VCaP (cell line): ENCODE measurements around the gene OLR1.
"Not testable (repeated sequence)": the region's sequence is repeated elsewhere in the genome, so short reads cannot be mapped to it uniquely, and the experiment has no call there.

Experiments used
- H3K27ac ChIP-seq: fragments of 450-650 bp; 2 replicates; pipeline ENCODE4 v1.5.1; 2017
- CTCF ChIP-seq: fragments of 450-650 bp; conservative IDR thresholded peaks from 2 replicates; pipeline ENCODE4 v1.5.1; 2017; ENCODE audit warnings: mild to moderate bottlenecking, moderate library complexity

OLR1 gene

GRCh38 chr12:10171973-10172728 lies at the start of gene OLR1:
TSS of gene OLR1 (minus strand) at chr12:10172132. CDS start at chr12:10172077, 55 bp downstream.
- H3K27ac ChIP-seq, result no peak within 1 kb of the TSS
- no peak for TF ChIP-seq CTCF

DNA sequence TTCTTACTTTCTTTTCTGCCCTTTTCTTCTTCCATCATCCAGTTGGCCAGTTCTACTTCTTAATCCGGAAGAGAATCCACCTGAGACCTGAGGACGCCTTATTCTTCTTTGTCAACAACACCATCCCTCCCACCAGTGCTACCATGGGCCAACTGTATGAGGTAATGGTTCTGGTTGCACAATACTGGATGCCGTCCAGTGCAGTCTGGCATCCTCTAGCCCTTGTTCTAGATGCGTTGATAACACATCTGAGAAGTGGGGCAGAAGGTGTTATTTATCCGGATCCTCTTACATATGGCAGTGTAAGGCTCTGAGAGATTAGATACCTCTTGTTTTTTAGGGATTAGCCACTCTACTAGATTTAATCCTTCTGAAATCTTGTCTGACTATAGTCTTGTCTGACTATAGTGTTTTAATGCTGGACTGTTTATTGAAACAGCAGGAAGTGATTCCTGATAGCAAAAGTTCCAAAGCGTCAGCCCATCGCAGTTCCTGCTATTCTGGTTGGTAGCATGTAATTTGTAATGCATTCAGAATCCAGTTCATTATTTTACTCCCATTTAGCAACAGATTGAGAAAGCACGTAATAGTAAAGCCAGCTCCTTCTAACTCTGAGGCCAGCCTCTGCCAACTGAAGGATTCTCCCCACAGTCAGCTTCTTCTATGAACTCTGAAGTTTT lies 48.6 kb upstream of the OLR1 start:
- peak overlapping the region; percentile 7 for H3K27ac ChIP-seq
- TF ChIP-seq CTCF, result no peak

DNA sequence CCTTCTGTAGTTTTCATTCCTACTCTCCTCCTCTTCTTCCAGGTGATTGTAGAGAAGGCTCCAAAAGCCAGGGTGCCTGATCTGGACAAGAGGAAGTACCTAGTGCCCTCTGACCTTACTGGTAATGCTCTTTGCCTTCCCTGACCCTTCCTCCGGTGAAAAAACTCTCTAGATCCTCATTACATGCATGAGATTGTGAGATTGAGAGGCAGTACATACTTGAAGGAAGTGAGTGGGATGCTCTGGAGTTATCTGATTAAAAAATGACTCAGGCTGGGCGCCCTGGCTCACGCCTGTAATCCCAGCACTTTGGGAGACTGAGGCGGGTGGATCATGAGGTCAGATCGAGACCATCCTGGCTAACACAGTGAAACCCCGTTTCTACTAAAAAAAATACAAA lies 46.1 kb upstream of the OLR1 start:
- no peak for TF ChIP-seq CTCF

DNA sequence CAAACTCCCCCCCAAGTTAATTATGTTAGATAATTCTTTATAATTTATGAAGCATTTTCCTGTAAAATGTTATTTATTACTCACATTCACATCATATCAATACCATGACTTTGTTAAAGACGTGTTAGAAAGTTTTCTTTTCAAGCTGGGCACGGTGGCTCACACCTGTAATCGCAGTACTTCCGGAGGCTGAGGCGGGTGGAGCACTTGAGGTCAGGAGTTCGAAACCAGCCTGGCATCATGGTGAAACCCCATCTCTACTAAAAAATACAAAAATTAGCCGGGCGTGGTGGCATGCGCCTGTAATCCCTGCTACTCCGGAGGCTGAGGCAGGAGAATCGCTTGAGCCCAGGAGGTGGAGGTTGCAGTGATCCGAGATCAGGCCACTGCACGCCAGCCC lies 44.0 kb upstream of the OLR1 start:
- H3K27ac ChIP-seq, result not testable (repeated sequence)

More for the DNA sequence above, 46.1 kb upstream of the OLR1 start:
- H3K27ac ChIP-seq, result no peak overlapping the region

DNA sequence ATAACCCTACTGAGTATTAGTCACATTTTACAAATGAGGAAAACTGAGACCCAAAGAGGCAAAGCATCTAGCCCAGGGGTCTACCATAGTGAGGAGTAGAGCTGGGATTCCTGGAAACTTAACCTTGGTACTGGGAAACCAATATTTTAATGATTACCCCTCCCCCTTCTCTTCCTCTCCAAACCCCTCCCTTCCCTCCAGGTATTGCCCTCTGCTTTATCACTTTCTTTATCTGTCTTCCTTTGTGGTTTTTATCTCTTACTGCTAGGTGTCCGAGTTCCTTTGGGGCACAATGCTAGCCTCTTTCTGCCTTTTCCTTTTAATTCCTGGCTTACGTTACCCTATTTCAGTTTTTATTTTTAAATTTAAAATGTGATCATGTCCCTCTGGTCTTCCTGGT lies 43.5 kb upstream of the OLR1 start:
- no peak for TF ChIP-seq CTCF
- H3K27ac ChIP-seq, result 0 out of 2 replicates have a peak overlapping the region, but pooled peaks have one; percentile 88

DNA sequence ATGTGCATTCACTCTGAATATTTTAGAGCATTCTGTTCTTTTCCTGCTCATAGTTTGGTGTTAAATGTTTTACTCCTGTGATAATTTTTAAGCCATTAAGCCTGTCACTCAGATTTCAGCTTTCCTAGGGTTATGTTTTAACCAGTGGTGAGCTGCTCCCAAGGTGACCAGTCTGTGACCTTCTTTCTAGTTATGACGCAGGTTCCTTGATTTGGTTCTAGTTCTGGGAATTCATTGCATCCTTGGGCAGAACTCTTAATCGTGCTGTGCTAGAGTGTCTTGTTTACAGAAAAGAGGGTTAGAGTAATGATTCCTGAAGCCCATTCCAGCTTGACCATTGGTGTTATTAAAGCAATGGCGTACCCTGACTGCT lies 42.9 kb upstream of the OLR1 start:
- no peak for TF ChIP-seq CTCF
- peak overlapping the region; percentile 88 for H3K27ac ChIP-seq

- peak overlapping the region; percentile 88 for H3K27ac ChIP-seq
- no peak for TF ChIP-seq CTCF
These were observed 42.4 kb upstream of the OLR1 start for GRCh38 chr12:10214136-10214894.
